ENCODE results near the gene CSMD2.

The CSMD2 gene

DNA sequence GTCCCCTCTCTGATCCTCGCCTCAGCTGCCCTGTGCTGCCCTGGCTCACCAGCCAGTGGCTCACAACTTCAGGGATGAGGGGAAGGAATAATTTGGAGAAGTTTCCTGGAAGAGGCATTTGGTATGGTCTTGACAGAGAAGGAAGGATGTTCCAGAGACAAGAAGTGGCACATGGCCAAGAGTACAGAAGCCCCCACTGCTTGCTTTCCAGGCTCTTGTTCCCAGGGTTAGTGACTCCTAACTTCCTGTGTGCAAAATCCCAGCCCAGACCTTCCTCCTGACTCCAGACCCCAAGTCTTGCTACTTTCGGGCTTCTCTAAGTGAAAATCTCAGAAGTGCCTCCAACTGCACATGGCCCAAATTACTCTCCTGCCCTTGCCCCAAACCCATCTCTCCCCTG lies 215.5 kb downstream of the CSMD2 start:
- no peak for DNase-seq

DNA sequence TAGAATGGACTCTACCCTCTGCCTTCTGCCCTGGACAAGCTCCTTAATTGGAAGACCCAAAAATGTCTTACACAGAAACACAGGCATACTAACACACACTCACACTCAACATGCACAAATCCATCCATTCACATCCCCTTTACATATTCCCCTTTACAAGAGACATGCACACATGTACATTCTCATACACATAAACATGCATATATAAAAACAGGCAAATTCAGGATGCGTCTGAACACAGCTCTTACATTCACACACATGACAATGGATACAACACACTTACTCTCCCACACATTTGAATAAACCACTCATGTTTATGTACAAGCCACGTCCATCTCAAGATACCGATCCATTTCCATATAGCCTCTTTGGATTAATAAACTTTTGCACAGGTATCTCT lies 216.7 kb downstream of the CSMD2 start:
- DNase-seq, result no peak

DNA sequence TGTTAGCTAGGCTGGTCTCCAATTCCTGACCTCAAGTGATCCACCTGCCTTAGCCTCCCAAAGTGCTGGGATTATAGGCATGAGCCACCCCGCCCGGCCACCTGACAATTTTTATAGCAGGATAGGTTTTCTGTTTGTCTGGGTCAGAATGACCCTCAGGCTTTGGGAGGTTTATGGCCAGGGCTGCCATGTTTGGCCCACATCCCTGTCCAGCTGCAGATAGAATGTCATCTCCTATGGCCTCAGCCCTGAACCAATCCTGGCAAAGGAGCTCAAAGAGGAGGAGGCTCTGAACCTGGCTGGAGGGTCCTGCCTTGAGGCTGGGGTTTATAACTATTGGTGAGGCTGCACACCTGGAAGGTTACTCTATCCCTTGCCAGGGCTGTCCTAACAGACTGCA lies 218.2 kb downstream of the CSMD2 start:
- no peak for DNase-seq

DNA sequence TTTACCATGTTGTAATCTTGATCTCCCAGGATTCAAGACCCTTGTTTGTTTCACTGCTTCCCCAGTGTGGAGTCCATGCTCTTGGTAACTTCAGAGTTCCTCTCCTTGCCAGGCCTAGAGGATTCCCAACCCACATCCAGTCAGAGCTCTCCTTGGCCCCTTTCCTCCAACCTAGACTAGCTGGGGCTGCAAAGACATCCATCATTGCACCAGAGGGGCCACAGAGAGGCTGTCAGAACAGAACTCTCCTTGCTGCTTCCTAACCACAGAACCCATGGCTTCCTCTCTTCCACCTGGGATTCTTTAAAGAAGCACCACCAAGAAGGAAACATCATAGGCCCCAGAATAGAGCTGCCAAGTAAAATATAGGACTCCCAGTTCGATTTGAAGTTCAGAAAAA lies 220.2 kb downstream of the CSMD2 start:
- DNase-seq, result no peak

DNA sequence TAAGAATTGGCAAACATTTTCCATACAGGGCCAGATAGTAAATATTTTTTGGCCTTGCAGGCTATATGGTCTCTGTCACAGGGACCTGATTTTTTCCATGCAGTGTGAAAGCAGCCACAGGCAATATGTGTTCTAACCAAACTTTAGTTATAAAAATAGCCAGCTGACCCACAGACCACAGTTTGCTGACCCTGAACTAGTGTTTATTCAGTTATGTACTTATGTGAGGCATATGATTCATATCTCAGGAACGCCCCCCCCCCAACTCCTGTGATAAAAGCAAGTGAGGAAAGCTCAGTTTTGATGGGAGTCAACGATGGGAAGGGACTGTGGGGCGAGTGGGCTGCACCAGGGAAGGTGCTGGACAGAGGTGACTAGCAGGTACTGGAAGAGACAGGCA lies 221.1 kb downstream of the CSMD2 start:
- no peak for DNase-seq

DNA sequence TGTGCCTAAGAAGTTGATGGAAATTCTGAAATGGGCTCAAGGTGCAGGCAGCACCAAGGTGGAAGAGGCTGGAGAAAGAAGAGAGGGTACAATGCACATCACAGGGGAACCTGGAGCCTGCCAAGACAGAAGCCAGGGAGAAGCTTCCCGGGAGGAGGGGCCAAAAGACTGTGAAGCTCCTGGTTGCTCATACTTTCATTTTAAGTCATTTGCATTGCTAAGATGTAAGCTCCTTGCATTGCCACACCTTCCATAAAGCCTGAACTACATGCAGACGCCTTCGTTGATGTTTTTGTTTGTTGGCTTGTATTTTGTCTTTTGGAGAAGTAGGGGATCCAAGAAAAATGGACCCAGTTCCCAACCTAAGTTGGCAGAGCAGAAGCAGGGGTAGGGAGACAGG lies 232.2 kb downstream of the CSMD2 start:
- no peak for DNase-seq

DNA sequence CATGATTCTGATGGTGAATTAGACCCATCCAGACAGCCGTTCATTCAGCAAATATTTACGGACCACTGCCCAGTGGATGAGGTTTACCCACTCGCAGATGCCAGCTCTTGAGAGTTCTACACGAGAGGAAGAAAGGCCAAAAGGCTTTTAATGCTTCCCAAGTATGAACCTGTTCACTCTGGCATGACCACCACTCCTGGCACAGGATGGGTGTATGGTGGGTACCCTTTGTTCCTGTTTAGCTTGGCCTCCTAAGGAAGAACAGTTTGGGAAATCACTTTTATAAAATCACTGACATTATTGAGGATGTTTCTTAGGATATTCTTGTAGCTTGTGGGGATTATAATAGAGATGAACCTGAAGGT lies 233.9 kb downstream of the CSMD2 start:
- no peak for DNase-seq

DNA sequence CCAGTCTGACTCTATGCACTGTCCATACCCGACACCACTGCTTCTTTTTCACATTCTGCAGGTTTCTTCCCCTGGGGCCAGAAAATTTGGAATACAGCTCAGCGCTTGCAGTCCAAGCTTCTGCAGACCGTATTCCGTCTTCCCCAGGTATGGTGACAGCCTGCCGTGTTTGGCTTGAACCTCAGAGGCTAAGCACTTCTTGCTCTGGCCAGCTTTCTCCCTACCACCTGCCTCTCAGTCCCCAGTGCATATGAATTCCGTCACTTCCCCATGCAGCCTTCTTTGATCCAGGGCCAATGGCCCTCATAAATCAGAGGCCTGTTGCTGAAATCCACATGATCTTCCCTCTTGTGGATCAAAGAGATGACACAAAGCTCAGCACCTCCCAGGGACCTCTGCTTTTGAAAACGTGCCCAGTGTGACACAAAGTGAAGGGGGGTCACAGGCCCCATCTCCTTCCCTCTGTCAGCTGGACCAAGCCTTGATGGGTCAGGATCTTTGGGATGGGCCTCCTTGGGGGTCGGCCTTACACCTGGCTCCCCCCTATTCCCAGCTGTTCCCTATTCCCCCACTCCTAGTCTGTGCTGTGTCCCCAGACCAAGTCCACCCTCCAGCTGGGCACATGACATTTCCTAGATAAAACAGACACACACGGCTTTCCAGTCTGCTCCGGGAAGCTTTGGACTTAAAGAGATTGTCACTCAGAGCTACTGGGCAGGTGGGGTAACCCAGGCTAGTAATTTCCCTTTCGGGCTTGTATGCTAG lies 234.5 kb downstream of the CSMD2 start:
- no peak for DNase-seq

DNA sequence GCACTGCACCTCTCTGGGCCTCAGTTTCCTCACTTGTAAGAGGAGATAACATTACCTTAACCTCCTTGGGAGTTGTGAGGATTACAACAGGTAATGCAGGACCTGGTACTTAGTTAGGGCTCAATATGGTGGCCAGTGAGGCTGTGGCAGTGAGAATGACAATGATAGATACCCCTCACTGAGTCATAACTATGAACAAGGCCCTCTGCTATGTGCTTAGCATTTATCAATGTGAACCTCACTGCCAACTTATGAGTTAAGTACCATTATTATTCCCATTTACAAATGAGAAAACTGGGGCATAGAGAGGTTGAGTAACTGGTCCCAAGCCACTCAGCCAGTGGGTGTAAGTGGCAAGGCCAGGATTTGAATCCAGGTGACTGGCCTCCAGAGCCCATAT lies 236.8 kb downstream of the CSMD2 start:
- no peak for DNase-seq

DNA sequence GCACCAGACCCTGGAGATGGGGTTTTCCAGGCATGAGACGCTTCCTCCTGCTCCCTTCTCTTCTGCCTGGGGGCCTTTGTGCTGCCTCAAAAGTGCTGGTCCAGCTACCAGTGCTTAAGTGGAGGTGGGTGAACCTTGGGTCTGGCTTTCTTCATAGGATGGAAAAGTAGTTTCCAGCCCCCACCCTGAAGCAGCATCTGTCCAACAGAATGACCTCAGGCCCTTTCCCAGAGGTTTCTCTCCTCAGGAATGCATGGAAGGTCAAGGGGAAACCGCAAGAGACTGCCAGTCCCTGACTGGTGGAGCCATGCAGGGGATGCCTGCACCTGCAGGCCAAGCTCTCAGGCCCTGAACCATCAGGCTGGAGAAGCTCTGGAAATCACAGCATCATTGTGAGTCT lies 237.3 kb downstream of the CSMD2 start:
- no peak for DNase-seq

DNA sequence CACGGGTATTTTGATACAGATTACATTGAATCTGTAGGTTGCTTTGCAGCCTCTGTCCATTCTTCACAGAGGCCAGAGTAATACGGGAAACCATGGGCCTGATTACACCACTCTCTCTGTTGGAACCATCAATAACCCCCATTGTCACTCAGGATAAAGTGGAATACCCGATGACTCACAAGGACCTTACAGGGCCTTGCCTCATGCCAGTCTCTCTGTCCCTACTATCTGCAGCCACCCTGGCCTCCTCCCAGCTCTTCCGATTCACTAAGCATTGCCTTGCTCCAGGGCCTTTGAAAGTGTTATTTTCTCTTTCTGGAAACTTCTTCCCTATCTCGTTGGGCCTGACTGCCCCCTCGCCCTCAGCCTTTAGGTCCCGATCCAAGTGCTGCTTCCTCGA lies 239.4 kb downstream of the CSMD2 start:
- DNase-seq, result no peak

DNA sequence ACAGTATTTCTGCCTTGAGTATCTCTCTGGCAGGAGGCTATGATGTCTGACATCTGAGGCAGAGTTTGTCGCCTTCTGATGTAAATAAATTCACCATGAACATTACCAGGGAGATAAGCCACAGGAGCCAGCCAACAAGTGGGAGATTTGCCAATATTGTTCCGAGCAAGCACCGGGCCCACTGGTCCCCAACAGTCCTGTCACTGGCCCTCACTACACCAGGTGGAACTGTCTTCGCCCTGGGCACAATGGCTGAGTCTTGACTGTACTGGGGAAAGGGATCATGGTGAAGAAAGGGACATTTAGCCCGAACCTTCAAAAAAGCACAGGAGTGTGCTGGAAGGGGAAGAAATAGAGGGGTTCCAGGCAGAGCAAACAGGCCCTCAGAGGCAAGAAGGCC lies 243.7 kb downstream of the CSMD2 start:
- DNase-seq, result no peak

DNA sequence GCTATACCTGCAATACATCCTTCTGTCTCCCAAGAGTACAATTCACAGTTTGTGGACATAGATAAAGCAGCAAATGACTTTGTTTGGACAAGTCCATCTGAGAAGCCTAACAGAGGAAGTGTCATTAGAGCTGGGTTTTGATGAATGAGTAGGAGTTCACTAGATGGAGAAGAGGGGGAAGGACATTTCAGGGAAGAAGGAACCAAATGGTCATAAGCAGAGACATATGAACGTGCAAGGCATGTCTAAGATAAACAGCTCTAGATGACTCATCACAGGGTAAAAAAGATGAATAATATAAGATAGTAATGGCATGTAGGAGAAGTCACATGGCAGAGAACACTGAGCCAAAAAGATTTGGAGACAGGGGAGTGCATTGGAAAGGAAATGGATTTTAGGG lies 246.7 kb downstream of the CSMD2 start:
- no peak for DNase-seq

DNA sequence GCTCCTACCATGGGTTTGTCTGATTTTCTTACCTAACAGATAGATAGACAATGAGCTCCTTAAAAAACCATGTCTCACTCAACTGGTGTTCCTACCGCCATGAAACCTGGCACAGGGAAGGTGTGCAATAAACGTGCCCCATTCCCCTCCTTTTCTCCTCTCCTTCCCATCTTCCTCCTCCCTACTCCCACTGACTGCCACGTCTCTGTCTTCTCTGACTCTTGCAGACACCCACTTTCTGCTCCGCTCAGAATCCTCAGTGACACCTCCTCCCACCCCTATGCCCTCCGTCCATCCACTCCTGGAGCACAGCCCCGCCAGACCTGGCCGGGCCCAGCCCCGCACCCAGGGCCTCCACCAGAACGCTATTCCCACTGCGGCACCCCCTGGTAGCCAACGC lies 248.2 kb downstream of the CSMD2 start:
- no peak for DNase-seq

DNA sequence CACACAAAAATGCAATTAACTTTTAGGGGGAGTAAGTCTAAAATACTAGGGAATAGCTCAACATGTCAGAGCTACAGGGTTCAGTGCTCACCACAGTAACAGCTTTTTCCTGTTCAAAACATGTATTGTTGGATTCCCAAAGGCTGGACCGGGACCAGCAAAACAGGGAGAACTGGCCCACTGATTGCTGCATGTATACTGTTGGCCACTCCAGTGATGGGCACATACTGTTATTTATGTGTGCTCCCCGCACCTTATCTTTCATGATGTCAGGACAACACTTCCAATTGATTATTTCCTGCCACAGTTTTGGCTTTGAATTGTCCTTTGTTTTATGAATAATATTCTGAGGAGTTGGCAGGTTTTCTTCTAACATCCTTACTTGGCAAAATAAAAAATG lies 250.5 kb downstream of the CSMD2 start:
- DNase-seq, result no peak

DNA sequence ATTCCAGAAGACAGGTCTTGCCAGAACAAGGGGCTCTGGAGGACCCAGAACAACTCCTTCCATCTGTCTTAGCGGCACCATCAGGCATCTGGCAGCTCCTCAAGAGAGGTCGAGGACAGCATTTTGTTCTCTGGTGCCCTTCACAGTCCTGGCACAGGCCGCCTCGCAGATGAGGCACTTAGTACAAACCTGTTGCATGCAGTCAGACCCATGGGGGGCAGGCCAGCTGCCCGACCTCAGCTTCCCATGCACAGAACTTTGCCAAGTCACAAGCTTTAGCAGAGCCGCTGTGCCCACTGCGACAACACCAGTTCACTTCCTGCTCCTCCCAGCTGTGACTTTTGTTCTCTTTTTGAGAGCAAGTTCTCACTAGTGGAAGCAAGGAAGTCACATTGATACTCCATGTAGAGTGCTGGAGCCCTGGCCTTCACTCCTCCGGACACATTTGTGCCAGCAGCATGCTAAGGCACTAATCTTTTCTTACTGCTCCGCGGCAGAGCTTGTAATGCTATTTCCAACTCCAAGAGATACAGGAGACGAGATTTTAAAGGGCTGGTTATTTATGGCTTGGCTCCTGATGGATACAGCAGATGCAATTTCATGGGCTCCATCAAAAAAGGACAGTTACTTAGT lies 256.6 kb downstream of the CSMD2 start:
- DNase-seq, result no peak

DNA sequence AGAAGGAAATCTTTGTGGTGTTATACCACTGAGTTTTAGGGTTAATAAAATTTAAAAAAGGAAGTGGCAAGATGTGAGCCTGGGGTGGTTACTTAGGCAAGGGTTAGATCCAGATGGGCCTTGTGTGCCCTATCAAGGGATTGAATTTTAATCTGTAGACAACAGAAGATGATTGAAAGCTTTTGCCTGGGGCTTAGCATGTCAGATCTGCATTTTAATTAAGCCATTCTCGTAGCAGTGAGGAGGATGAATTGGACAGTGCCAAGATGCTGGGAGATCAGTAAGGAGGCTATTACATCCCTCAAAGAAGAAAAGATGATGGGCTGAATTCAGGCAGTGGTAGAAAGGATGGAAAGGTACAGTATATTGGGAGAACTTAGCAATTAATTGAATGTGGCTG lies 258.9 kb downstream of the CSMD2 start:
- DNase-seq, result no peak

DNA sequence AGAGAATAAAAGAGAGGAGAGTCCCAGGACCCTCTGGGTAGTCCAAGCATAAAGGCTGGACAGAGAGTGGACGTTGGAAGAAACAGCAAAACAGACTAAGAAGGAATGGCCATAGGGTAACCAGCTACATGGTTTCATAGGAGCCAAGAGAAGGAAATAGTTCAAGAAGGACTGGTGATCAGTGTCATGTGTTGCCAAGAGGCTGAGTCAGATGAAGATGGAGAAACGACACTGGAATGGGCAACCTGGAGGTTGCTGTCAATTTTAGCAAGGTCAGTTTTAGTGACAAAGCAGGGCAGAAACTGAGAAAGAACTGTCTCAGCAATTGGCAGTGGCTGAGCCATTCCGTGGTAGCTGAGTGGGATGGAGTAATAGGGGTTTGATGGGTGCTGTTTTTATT lies 259.8 kb downstream of the CSMD2 start:
- no peak for DNase-seq

DNA sequence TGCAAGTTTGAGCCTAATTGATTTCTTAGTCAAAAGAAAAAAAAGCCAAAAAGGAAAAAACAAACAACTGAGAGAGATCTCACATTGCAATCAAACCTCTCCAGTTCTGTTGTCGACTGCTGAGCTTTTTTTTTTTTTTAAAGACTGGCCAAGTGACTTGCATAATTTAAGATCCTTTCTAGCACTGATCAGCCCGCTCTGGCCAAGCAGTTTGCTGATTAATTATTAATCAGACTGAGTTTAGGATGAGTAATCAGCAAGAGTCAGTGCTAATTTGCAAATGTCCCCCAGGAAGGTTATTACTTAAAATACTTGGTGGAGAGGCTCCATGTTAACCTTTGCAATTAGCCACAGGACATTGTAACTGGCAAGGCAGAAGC lies 261.8 kb downstream of the CSMD2 start:
- no peak for DNase-seq

DNA sequence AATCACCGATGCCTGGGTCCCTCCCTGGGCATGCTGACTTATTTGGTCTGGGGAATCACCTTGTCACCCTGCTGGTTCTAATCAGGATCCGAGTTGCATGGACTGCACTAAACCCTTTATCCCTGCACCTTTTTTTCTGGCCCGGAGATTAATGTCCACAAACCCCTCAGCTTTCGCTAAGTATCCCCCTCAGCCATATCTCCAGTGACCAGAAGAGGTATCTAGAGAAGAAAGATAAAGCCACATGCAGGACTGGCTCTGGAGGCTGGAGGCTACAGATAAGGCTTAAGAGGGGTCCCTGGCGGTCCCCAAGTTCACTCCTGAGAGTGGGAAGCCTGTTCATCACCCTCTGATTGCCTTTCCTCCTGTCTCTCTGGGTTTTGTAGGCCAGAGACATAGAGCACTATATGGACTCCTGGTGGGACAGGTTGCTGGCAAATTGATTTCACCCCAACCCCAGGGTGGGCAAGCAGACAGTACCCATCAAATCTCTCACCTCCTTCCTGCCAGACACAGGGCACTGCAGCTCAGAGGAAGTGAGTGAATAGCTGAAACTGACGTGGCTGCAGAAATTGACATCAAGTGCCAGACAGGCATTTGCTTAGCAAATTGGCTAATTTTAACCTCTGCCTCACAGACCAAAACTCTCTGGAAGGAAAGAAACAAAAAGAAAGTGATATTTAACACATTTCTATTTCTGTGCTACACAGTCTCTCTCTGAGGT lies 262.4 kb downstream of the CSMD2 start:
- DNase-seq, result no peak

DNA sequence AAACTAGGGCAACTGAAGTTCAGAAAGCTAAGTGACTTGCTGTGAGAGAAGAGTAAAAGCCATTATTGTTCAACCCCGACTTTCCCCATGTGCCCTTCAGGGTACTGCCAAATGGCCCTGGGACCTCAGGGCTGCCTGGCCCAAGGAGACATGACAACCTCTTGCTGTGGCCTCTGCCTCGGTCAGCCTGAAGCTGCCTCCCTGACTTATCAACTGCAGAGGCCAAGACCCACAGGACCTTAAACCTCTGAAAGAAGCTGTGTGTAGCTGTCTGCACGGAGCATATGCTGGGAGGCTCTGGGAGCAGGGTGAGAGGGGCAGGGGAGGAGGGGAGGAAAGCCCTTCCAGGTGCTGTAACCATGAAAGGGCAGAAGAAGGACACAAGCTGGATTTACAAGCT lies 265.3 kb downstream of the CSMD2 start:
- no peak for DNase-seq

DNA sequence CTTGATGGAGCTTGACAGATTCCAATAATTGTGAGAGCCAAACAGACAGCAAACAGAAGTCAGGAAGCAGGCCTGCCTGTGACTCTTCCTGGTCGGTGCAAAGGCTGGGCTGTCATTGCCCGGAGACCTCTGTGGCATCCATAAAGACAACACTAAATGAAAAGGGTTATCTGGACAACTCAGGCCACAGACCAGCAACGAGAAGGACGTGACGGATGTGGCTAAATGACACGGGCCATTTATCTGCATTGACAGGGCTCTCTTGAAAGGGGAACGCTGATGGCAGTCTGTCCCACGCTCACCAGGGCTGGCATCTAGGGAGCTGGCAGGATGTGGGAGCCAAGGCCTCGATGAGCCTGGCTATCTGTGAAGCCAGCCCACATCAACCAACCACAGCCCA lies 266.1 kb downstream of the CSMD2 start:
- no peak for DNase-seq

DNA sequence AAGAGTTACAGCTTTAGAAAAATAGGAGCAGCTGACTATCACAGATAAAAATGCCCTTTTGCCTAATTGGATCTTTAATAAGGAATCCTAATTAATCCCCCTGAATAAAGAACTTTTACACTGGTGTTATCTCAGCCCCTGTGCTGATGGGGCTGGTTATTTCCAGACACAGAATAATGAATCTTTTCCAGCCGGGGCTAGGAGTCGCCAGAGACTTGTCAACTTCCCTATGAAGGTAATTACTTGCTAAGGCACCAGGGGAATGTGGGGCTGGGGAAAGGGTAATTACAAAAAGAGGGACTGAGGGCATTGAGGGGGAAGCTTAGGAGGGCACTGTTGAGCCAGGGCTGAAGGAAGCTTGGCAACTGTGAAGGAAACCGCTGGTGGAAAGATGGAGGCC lies 266.6 kb downstream of the CSMD2 start:
- DNase-seq, result no peak

DNA sequence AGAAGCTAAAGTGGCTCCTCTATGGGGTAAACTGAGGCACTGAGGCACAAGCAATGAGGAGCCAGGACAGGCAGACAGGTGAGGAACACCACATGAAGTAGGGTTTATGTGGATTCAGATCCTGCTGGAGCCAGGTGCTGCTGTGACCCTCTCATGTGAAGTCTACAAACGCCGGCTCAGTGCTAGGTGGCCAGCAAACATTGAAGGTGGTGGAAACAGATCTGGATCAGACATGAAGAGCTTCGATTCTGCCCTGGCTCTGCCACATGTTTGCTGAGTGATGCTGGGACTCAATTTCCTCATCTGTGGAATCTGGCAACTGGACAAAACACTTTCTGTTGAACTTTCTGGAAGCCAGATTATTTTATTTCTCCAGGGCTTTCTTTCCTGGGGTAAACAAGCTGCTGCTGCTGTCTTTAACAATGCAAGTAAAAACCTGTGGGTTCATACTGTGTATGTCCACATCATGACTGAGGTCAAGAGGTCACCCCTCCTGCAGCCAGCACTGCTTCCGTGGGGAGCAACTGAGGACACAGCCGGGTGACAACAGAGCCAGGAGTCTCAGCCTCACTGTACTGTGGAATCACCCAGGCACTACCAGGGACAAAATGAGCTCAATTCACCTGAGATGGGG lies 267.8 kb downstream of the CSMD2 start:
- DNase-seq, result no peak
